HG02885 (cell line): ENCODE results near the gene CDKL4.
"Not testable (repeated sequence)": the region's sequence is repeated elsewhere in the genome, so short reads cannot be mapped to it uniquely, and the experiment has no call there.

ENCODE experiments used
- ATAC-seq: cut with Tn5 transposase; IDR thresholded peaks from one replicate; pipeline ENCODE4 v1.9.1; 2021; ENCODE audit warnings: mild to moderate bottlenecking; ENCODE audit not compliant: unreplicated experiment, poor library complexity

Gene CDKL4

DNA sequence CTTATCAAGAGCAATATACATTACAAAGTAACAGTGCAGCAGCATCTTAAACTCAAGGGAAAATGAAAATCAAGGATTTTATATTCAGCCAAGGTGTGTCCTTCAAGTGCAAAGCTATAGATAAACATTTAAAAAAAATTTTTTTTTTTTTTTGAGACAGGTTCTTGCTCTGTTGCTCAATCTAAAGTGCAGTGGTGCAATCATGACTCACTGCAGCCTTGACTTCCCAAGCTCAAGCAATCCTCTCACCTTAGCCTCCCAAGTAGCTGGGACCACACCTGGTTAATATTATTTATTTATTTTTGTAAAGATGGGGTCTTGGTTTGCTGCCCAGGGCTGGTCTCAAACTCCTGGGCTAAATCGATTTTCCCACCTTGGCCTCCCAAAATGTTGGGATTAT is 9.0 kb downstream of the CDKL4 start:
- ATAC-seq, result no peak

GRCh38 chr2:39232141-39232540 is 11.6 kb downstream of the CDKL4 start:
- no peak for ATAC-seq

DNA sequence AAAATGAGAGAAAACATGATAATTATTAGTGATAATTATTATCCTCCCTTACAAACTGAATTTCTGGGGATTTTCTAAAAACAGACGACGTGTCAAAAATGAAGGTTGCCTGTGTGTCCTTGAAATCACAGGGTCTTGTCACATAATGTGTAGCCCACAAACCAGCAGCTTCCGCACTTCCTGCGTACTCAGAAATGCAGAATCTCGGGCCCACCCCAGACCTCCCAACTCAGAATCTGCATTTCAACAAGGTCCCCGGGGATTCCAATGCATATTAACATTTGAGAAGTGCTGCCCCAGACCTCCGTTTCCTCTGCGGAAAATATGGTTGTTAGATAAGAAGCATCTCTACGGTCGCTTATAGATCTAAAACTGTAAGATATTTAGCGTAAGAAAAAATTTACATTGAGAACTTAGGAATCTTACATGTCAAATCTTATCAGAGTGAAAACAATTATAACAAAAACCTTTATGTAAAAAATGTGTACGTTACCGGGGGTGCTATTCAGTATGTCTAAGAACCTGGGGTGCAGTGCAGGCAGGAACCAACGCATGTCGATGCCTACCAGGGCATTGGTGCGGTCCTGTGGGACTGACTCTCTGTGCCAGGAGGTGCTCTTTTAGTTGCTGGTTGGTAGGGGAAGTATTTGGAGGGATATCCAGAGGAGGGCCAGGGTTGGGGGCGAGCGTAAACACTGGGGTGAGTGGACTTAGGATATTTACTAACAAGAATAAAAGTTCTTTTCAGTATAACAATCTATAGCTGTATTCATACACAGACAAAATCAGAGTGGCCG is 15.2 kb downstream of the CDKL4 start:
- peak; percentile 35 for ATAC-seq

DNA sequence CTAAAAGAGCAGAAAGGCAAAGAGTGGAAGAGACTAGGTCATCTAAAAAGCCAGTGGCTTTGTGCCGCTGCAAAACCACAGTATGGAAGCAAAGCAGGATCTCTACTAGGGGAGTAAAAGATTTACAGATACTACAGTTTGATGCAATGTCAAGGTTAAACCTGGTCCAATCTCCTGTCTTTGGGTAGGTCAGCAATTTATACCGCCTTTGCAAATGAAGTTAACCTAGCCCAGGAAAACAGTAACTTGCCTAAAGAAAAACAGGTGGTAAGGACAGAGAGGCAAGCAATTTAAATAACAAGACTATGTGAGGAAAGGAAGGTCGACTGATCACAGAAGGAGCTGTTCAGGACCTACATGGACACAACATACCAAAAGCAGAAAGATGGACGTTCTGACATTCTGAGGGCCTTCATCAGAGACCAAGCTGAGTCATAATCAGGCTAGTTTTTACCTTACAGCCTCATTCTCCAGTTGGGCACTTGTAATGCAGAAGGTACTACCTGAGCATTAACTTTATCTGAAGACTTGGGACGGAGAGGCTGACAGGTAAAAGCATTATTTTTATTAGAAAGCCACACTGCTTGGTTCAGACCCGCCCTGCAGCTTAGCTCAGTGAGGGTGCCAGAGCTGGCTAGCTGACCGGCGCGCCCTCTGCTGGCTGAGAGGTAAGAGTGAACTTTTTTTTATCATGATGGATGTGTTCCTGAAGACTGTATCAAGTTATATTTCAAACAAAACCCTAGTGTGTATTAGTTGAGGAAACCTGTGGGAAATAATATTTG is 15.9 kb downstream of the CDKL4 start:
- peak; percentile 86 for ATAC-seq

DNA sequence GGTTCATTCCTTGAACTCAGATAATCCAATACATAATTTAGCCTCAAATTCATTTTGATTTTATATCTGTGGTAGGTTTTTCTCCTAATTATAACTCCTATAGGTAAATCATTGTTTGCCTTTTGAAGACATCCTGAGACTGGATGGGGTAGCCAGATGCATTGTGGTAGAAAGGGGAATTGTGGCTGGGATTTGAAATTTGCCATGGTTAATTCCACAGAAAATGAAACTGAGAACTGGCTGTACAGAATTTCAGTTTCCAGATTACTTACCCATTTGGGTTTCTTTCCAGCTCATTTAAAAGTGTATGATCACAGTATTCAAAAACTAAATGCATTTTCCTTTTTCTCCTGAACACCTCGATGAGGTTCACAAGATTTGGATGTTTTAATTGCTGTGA is 18.2 kb downstream of the CDKL4 start:
- no peak for ATAC-seq

DNA sequence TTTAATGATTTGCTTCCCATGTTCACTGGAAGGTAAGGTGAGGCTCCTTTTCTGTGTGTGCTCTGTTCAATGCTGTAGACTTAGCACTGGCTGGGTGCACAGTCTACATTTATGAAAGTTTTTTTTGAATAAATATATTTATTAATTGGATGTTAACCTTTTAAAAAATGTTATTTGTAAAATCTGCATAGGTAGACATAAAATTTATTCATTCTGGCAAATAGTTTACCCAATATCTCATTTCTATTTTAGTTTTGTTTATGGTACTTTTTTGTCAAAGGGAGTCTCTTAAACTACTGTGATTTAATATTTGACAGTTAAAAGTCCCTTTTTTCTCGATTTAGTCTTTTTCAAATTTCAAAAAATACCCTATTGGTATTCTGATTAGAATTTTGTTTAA is 19.9 kb downstream of the CDKL4 start:
- no peak for ATAC-seq

DNA sequence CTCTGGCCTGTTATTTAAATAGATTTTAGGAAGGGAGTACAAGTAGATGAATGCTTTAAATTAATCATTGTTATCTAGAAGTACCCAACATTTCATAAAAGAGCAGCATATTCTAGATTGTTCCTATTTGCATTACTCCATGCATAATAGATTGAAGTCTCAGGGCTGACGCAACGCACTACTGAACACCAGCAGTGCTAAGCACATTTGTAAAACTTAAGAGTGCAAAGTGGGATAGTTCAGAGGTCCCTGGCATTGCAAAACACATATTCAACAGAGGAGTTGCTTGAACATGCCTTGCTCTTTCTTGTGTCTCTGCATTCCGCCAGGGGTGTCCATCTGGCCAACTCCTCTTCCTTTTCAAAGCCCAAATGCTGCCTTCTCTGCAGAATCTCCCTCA is 22.3 kb downstream of the CDKL4 start:
- no peak for ATAC-seq

DNA sequence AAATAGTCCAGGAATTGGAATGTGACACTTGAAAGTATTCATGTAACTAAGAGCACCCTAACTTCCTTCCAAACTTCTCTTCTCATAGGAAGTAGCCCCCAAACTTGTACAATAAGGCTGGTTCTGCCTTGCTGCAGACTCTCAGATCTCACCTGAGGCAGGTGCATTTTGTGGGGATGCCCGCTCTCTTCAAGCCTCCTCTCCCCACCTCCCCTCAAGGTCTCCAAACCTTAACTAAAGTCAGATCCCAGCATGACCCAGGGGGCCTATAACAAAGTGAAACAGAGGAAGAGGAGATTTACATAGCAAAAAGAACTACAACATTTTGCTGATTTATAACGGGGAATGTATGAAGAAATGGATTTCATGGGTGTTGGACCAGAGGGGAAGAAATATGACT is 23.6 kb downstream of the CDKL4 start:
- ATAC-seq, result no peak

GRCh38 chr2:39218391-39218790 is 25.4 kb downstream of the CDKL4 start:
- no peak for ATAC-seq

DNA sequence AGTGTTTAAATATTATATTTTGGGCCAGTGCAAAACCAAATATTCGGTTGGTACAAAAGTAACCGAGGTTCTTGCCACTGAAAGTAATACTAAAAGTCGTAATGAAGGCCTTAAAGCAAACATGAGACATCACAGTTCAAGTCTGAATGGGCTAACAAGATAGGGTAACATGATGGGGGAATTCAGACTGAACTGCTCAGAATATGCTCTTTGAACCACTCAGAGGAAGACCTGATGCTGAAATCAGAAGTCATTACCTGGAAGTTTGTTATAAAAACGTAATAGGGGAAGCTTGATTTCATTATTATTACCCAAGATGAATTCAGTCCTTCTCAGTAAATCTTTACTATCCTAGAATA is 26.6 kb downstream of the CDKL4 start:
- ATAC-seq, result no peak

GRCh38 chr2:39216346-39217191 is 27.2 kb downstream of the CDKL4 start:
- ATAC-seq, result no peak

- no peak for ATAC-seq
Observed at GRCh38 chr2:39215545-39215944, 28.2 kb downstream of the CDKL4 start.

- ATAC-seq, result no peak
Observed at GRCh38 chr2:39213015-39213414, 30.8 kb downstream of the CDKL4 start.

GRCh38 chr2:39210846-39211245 is 32.9 kb downstream of the CDKL4 start:
- no peak for ATAC-seq

GRCh38 chr2:39203382-39203781 is 40.4 kb downstream of the CDKL4 start:
- ATAC-seq, result no peak

DNA sequence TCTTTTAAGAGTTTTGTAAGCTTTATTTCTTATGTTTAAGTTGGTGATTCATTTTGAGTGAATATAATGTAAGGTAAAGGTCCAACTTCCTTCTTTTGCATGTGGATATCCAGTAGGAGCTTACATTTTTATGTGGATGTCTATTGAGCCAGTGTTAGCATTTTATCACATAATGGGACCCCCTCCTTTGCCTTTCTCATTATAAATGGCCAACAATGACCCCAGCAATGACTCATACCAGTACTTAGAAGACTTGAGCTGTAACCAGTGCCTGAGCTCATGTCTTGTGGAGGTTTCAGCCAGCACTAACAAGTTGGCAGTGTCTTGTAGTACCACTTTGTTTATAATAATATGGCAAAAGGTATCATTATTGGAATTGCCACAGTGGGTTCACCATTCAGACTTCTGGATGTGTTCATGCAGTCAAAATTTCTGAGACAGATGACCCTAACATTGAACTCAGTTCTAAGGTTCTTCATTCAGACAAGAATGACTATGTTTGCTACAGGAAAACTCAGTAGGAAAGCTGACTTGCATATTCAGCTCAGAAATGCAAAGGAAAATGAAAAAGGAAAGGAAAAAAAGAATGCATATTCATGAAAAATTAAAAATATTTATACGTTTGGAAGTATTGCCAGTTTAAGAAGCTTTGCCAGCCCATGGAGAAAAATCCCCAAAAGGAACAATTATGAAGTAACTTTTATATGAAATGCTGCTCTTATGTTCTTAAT is 41.0 kb downstream of the CDKL4 start:
- no peak for ATAC-seq

- not testable (repeated sequence) for ATAC-seq
Observed at GRCh38 chr2:39197003-39197402, 46.8 kb downstream of the CDKL4 start.

DNA sequence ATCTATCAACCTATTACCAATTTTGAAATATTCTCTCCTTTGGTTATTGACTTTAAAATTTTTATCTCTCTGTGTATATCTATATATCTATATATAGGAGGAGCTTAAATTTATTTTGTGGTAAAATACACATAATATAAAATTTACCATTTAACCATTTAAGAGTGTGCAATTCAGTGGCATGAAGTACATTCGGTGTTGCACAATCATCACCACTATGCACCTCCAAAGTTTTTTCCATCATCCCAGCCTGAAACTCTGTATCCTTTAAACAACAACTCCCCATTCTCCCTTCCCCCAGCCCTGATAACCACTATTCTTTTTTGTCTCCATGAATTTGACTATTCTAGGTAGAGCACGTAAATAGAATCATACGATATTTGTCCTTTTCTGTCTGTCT is 49.1 kb downstream of the CDKL4 start:
- no peak for ATAC-seq

- no peak for ATAC-seq
Observed at GRCh38 chr2:39188960-39189494, 54.7 kb downstream of the CDKL4 start.

DNA sequence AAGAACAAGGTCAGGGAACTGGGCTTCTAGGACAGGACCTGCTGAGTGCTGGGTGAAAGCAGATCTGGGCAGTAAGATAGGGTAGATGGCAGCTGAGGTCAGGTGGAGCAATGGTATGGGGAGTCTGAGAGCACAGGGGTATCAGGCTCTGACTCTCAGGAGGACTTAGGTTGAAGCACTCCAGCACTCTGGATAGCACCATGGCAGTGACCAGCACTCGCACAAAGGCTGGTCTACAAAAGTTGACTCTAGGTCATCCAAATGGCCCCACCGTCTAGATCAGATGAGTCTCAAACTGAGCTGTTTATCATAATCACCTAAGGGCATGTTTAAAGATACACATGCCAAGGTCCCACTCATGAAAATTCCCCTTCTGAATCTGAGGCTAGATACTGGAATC is 60.1 kb downstream of the CDKL4 start:
- no peak for ATAC-seq
